ENCODE results near the gene DAZAP1.
A peak's percentile ranks its signal among the peaks of the same experiment; 100 is the strongest.

Gene DAZAP1

DNA sequence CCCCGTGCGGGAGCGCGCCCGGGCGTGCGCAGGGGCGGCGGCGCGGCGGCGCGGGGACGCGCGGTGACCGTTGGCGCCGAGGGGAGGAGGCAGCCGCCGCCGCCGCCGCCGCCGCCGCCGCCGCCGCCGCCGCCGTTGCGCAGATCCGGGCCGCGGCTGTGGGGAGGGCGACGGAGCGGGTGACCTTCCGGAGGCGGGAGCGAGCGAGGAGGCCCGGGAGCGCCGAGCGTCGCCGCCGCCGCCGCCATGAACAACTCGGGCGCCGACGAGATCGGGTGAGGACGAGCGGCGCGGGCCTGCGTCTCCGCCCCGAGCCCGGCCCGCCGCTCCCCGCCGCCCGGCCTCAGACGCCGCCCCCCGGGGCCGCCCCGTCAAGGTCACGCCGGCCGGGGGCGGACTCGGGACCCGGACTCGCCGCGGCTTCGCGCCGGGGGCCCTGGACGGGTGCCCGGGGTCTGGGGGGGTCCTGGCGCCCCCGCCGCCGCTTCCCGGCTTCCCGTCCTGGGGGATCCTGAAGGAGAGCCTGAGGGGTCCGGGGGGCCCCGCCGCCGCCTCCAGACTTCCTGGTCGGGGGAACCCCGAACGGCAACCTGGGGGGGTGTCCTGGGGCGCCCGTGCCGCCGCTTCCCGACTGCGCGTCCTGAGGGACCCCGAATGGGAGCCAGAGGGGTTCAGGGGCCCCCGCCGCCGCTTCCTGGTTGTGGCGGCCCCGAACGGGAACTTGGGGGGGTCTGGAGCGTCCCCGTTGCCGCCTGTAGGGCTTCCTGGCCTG, at the start of gene DAZAP1:
TSS of gene DAZAP1 (plus strand) at position 59 of the 772 bp plus-strand sequence. CDS start at position 247, 188 bp downstream.
- DNase-seq: no peak

DNA sequence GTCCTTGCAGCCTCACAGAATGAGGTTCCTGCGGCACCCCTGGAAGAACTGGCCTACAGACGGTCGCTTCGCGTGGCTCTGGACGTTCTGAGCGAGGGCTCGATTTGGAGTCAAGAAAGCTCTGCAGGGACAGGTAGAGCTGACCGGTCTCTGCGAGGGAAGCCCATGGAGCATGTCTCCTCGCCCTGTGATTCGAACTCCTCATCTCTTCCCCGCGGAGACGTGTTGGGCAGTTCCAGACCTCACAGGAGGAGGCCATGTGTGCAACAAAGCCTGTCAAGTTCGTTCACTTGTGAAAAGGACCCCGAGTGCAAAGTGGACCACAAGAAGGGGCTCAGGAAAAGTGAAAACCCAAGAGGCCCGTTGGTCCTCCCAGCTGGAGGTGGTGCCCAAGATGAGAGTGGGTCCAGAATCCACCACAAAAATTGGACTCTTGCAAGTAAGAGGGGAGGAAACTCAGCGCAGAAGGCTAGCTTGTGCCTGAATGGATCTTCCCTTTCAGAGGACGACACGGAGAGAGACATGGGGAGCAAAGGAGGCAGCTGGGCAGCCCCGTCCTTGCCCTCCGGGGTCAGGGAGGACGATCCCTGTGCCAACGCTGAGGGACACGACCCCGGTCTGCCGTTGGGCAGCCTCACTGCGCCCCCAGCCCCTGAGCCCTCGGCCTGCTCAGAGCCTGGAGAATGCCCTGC, 47.1 kb upstream of the DAZAP1 start:
- no peak for DNase-seq

GRCh38 chr19:1360818-1361461, 46.4 kb upstream of the DAZAP1 start:
- DNase-seq: no peak

DNA sequence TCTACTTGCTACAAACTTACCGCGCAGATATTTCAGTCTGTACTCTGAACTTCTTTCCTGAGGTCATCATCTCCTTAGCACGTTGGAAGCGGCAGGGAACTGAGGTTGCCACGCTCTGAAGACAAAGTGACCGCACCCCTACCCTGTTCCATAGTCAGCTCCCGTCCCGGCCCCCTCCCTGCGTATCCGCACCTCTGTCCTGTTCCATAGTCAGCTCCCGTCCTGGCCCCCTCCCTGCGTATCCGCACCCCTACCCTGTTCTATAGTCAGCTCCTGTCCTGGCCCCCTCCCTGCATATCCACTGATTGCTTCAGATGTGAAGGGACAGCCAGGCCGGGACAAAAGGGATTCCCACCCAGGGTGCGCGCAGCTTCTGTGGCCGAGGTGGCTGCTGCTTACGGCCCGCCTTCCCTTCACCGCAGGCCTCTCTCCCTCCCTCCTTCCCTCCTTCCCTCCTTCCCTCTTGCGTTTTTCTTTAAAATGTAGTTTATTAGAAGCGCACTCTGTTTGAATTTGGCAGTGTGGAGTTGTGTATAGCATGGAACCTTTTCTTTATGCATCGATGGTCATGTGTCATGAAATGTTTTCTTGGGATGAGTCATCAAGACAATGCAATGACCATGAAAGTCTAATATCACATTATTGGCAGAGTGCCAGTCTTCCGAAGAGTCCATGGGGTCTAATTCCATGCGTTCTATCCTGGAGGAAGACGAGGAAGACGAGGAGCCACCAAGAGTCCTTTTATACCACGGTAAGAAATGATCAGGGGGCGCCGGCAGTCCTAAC, 45.6 kb upstream of the DAZAP1 start:
- DNase-seq: no peak

GRCh38 chr19:1362387-1363257, 44.8 kb upstream of the DAZAP1 start:
- DNase-seq: no peak

- no peak for DNase-seq
These were observed 43.8 kb upstream of the DAZAP1 start for GRCh38 chr19:1363599-1363998.

- no peak for DNase-seq
These were observed 43.2 kb upstream of the DAZAP1 start for GRCh38 chr19:1364070-1364704.

DNA sequence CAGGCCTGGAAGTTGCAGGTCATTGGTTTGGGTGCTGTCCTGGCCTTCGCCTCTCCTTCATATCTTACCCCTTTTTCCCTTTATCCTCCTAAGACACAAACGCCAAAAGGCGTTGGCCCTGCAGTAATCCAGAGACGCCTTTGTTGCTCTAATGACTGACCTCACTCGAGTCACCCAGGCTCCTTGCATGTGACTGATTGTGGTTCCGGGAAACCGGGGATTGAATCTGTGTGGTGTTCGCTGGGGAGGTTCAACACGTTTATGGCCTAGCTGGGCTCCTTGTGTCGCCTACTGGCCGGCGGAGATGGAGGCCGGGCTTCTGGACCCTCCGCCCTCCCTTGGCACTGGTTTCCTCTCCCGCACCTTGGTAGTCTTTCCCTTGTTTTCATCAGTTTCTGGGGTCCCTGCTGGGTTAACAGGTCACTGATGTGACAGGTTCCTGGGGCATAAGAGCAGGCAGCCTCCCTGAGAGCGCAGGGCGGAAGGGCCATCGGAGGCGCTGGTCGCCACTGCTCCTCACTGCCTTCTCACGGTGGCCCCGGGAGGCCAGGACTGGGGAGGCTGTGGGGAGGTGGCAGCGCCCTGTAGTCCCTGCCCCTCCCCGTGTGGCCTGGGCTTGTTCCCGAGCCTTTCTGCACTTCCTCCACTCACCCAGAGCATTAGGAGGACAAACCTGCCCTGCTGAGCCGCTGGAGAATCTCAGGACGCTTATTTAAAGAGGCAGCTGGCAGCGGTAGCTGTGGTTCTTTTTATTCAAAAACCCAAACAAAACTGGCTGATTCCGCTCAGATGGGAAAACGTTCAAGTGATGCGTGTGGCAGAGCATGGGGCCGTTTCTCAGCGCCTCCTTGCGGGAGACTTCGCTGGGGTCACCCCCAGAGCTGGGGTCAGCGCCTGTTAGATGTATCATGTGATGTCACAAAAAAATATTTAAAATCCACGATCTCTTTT, 41.8 kb upstream of the DAZAP1 start:
- DNase-seq: no peak

GRCh38 chr19:1366296-1366695, 41.1 kb upstream of the DAZAP1 start:
- no peak for DNase-seq

DNA sequence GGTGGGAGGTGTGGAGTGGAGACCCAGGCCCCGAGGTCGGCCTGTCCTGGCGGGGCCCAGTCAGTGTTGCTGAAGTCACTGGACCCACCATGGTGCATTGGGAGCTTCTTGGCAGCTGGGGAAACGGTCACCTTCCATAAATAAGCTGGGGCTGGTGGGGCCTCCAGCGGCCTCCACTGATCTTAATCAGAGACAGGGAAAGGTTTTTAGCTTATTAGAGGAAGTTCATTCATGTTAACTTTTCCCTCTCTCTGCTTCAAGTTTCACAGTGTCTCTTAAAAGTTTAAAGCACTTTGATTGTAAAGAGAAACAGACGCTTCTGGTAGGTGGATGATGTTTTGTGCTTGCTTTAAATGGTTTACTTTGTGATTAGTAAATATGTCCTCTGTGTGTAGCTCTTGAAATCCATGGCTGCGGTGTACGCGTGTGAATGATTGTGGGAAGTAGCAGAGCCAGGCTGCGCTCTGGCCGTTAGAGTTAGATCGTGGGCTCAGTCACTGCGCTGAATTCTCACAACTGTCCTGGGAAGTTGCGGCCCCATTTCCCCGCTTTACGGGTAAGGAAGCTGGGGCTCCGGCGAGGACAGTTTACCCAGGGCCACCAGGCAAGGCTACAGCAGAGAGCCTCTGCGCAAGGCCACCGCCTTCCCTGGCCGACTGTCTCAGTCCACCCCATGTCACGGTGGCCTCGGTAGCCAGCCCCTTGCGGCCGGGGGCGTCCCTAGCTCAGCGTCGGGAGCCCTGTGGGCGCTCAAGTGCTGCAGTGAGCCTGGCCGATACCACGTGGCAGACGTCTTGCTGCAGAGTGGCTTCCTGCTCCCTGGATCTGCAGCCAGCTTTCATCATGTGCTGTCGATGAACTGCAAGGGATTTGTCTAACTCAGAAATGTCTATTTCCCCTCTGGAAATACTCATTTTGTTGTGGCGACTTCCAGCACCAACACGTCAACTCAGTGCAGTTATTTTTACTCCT, 40.2 kb upstream of the DAZAP1 start:
- DNase-seq: peak; percentile 14

DNA sequence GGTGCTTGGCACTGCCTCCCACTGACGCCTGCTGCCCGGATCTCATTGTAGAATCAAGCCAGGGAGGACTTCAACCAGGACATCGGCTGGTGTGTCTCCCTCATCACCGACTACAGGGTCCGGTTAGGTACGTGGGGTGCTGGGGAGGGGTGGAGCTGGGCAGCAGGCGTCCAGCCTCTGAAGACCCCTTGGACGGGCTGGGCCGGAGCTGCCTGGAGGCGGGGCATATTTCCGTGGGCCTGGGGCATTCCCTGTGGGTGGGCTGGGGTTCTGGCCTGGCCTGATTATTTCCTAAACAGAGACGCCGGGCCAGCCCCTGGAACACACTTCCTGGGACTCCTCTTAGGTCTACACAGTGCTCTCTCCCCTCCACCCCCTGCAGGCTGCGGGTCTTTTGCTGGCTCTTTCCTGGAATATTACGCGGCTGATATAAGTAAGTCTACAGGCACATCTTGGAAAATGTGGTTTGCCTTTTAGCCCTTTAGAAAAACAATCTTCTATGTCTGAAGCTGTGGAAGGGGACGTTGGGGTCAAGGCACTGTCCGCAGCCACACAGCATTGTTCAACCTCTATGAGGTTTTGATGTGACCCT, 38.1 kb upstream of the DAZAP1 start:
- no peak for DNase-seq

- no peak for DNase-seq
These were observed 36.6 kb upstream of the DAZAP1 start for GRCh38 chr19:1370579-1371361.

- DNase-seq: no peak
These were observed 34.3 kb upstream of the DAZAP1 start for GRCh38 chr19:1373042-1373533.

- DNase-seq: no peak
These were observed 33.7 kb upstream of the DAZAP1 start for GRCh38 chr19:1373534-1374249.

GRCh38 chr19:1374250-1374577, 33.2 kb upstream of the DAZAP1 start:
- no peak for DNase-seq

DNA sequence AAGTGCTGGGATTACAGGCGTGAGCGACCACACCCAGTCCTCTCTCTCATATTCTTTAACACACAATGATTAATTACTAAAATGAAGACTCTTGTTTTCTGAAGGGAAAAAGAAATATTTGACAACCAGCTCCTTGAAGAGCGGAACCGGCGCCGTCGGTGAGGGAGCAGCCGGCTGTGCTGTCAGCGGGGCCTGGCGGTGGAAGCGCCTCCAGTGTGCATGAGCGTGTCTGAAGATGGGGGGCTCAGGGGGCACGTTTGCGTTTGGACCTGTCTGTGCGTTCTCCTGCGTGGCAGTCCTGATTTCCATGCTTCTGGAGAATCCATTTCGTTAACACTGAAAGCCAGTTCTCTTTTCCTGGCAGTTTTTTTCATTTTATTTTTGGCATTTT, 31.0 kb upstream of the DAZAP1 start:
- DNase-seq: no peak
